GM12873 (cell line): ENCODE measurements around the gene DAB1.

Experiments
- TF ChIP-seq, protein P1 (sequence below): IDR thresholded peaks from 2 replicates; pipeline ENCODE4 v1.5.1; 2012; ENCODE audit warnings: low read depth, mild to moderate bottlenecking, moderate library complexity, low read length, control low read depth; ENCODE audit not compliant: insufficient read depth; ENCODE audit errors: missing control alignments

Gene DAB1

DNA sequence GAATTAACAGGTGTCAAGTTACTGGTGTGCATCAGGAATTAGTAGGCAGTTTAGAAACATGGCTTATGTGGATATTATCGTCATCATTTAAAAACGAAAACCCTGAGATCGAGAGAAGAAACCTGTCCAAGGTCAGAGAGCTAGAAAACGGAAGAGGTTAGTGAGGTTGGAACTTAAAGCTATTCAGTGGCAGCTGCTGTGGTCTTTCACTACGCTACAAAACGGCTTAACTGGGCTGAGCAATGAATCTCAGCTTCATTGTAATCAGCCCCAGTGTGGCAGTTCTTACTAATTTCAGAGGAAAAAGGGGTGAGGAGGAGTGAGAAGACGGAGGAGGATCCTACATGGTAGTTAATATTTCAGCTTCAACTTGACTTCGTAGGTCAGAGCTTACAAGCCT, 77.9 kb downstream of the DAB1 start:
- TF ChIP-seq, protein P1, sequence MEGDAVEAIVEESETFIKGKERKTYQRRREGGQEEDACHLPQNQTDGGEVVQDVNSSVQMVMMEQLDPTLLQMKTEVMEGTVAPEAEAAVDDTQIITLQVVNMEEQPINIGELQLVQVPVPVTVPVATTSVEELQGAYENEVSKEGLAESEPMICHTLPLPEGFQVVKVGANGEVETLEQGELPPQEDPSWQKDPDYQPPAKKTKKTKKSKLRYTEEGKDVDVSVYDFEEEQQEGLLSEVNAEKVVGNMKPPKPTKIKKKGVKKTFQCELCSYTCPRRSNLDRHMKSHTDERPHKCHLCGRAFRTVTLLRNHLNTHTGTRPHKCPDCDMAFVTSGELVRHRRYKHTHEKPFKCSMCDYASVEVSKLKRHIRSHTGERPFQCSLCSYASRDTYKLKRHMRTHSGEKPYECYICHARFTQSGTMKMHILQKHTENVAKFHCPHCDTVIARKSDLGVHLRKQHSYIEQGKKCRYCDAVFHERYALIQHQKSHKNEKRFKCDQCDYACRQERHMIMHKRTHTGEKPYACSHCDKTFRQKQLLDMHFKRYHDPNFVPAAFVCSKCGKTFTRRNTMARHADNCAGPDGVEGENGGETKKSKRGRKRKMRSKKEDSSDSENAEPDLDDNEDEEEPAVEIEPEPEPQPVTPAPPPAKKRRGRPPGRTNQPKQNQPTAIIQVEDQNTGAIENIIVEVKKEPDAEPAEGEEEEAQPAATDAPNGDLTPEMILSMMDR: no peak

- TF ChIP-seq, protein P1: no peak
Measured at GRCh38 chr1:57344265-57344664, 79.6 kb downstream of the DAB1 start.

DNA sequence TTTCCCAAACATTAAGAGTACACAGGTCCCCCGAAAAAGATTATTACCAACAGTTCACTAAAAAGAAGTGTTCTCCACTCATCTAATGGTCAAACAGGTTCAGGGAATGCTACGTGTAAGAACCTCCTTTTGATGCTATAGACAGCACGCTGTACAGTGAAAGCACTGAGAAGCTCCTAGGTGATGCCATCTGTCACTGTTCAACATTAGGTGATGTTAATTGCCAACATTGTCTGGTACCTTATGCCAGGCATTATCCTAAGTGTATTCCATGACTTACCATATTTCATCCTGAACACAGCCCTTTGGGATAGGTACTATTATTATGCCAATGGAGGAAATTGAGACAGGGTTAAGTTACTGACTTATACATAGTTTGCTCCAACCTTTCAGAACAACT, 82.1 kb downstream of the DAB1 start:
- TF ChIP-seq, protein P1: no peak

- TF ChIP-seq, protein P1: no peak
Measured at GRCh38 chr1:57340334-57341070, 83.4 kb downstream of the DAB1 start.

DNA sequence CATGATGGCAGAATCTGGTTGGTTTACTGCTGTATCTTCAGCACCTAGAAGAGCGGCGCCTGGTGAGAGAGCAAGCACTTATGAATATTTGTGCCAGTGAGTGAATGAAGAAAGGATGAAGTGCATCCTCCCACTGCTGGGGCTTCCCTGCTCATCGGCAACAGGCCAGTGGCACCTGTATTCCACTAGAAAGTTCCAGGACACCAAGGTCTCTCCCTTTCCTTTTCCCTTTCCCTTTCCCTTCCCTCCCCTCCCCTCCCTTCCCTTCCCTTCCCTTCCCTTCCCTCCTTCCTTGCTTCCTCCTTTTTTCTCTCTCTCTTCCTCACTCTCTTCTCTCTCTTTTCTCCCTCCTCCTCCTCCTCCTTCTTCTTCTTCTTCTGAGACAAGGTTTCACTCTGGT, 86.2 kb downstream of the DAB1 start:
- TF ChIP-seq, protein P1: no peak

- TF ChIP-seq, protein P1: no peak
Measured at GRCh38 chr1:57336793-57337192, 87.1 kb downstream of the DAB1 start.

DNA sequence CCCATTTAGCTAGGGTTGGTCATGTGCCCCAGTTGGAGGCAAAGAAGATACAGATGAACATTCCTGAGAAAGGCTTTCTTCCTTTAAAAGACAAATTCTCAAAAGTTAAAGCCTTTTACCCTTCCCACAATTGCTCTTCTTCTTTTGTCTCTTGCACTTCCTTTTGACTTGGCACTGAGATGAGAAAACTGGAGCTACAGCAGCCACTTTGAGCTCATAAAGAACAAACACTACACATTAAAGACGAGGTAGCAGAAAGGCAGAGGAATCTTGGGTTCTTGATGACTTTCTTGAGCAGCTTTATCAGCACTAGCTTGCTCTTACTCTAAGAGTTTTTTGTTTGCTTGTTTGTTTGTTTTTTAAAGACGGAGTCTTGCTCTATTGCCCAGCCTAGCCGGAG, 92.2 kb downstream of the DAB1 start:
- TF ChIP-seq, protein P1: no peak
